NCI-H146 treated with DMSO at 0.1 percent for 48 hours (cell line): Measurements from ENCODE around the gene LIN7A.
"Not testable (repeated sequence)": the region's sequence is repeated elsewhere in the genome, so short reads cannot be mapped to it uniquely, and the experiment has no call there.

Experiments
- DNase-seq: peaks from one replicate; lab custom pipeline; 2025; ENCODE audit not compliant: unreplicated experiment; lab: John Stamatoyannopoulos, UW

The LIN7A gene

DNA sequence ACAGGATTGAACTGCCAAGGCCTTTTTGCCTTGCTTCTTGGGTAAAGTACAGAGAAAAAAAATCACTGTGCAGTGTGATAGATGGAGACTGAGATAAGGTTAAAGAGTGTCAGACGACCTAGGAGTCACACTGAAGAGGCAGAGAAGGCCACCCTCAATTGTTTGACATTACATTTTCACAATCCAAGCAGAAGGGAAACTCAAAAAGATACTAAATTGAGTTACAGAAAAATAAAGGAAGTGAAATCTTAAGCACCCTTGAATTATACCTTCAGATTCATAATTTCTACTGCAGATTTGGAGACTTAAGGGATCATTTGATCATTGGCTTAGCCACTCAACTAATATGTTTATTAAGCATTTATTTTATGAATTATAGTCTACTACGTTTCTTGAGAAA is 123.9 kb downstream of the LIN7A start:
- no peak for DNase-seq

DNA sequence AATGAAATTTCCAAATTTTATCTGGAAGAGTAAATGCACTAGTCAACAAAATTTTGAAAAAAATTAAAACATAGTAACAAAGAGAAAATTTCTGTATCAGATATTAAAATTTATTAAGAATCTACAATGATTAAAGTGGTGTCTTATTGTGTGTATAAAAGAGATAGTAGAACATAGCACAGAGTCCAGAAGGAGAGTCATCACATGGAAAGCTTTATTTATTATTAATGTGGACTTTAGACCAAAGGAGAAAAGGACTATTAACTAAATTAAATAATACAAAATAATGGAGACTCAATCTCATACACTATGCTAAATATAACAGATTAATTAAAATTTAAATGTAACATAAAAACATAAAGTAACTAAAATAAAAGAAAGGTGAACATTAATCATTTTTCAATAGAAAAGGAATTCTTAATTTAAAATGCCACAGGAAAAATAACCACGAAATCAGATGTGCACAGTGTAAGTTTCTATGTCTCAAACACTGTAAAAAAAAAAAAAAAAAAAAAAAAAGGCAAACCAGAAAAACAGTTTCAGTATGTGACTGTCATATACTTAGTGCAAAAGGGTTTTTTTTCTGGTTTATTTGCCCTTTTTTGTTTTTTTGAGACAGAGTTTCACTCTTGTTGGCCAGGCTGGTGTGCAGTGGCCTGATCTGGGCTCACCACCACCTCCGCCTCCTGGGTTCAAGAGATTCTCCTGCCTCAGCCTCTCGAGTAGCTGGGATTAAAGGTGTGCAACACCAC is 125.6 kb downstream of the LIN7A start:
- DNase-seq, result no peak

DNA sequence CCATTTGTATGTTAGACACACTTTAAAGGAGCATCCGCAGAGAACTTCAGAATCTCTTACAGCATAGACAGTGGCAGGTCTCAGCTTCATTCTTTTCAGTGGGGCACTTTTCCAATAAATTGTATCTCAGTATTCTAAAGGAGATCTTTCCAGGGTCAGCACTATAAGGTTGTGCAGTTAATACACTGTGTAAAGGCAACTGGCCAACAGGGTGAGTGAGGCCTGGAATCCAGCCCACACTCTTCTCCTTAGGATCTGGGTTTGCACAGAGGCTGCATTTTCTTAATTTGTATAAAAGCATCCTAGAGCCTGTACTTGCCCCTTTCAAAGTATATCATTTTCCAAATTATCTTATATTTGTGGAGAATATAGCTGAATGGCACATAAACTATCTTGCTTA is 126.9 kb downstream of the LIN7A start:
- no peak for DNase-seq

DNA sequence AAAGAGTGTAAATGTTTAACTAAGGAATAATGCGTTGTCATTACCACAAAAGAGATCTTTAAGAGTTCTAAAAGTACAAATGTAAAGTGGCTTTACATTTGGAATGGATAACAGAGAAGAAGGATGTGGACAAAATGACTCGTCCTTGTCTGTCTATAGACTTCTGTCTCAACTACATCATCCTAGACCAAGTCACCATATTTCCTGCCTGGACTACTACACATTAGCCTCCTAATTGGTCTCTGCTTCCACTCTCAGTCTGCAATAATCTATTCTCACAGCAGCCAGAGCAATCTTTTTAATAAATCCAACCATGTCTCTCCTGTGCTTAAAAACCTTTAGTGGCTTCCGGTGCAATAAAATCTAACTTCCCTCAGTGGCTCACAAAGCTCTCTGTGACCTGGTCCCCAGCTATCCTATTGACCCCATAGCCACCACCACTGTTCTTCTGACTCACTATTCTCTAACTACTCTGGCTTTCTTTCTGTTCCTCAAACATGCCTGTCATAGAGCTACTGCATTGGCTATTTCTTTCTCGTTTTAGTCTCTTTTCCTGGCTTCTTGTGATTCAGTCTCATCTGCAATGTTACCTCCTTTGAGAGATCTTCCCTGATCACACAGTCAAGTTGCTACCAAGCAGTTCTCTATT is 130.0 kb downstream of the LIN7A start:
- no peak for DNase-seq

DNA sequence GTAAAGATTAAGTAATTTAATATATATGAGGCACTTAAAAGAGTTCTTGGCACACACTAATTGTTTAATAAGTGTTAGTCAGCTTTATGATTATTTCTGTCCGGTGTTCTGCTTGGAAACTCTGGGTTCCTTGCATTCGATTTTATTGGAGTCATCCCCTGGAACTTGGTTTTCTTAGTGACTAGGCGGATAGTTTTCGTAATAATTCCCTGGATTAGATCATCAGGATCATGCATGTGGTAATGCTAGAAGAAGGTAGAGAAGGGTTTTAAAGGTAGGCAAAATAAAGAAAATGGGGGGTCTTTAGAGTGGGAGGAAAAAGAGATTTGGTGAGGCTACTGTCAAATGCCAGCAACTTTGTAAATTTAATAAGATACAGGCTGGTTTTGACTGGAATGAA is 132.6 kb downstream of the LIN7A start:
- DNase-seq, result no peak

- DNase-seq, result no peak
Observed at GRCh38 chr12:80802652-80803400, 134.9 kb downstream of the LIN7A start.

DNA sequence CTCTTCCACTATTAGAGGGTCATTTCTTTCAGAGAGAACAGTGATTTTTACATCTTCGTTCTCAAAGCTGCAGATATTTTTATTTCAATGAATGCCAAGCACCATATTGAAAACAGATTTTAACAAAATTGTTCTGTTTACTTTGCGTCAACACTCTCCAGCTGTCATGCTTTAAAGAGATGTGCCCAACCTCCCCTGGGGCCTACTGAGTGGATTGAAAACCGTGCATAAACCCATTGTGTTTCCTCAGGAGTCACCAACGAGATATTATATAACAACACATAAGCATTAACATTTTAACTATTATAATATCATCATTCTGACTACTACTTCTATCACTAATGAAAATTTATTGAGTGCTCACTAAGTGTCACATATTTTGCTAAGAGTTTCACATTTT is 139.5 kb downstream of the LIN7A start:
- no peak for DNase-seq

DNA sequence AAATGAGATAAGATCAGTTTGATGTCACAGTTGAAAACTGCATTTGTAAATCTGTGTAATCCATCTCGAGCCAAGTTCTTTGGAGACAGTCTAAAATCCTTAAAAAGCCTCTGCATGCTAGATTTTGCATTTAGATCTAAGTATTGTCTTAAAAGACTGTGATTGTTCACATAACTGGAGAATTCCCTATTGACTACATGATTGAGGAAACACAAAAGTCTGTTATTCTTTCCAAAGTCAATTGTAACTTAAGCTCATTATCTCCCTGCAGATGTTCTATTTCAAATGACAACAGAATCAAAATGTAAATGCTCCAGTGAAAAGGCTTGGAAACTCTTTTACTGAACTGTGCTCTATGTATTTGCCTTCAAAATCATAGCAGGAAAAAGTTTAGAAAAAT is 143.2 kb downstream of the LIN7A start:
- DNase-seq, result no peak

DNA sequence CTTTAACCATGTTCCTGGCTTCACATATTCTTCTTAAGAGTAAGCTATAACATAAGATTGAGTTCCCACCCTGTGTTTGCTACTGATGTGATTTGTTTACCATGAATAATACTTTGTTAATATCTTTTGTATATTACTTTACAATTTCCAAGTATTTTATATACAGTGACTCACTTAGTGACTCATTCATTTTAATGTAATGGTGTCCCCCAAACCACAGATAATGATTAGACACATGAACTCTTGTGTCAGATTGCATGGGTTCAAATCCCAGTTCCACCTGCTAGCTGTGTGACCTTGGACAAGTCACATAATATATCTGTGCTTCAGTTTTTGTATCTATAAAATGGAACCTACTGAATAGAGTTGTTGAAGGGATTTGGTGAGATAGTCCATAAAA is 144.9 kb downstream of the LIN7A start:
- DNase-seq, result no peak

DNA sequence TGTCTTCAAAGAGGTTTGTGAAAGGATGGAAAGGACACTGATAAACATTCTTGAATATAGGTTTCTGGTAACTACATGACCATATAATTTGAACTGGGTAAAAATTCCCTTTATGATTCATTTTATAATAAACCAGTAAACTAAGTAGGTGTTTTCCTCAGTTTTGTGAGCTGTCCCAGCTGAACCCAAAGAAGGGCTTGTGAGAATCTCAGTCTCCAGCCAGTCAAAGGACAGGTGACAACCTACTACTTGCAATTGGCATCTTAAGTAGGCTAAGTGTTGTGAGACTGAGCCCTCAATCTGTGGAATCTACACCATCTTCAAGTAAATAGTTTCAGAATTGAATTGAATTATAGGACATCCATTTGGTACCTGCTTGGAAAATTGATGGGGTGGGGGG is 145.9 kb downstream of the LIN7A start:
- no peak for DNase-seq

DNA sequence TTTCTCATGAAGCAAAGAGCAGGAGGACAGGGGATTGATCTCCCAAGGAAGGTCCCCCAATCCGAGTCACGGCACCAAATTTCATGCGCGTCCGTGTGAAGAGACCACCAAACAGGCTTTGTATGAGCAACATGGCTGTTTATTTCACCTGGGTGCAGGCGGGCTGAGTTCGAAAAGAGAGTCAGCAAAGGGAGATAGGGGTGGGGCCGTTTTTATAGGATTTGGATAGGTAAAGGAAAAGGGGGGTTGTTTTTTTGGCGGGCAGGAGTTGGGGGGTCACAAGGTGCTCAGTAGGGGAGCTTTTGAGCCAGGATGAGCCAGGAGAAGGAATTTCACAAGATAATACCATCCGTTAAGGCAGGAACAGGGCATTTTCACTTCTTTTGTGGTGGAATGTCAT is 149.3 kb downstream of the LIN7A start:
- not testable (repeated sequence) for DNase-seq

- not testable (repeated sequence) for DNase-seq
Observed at GRCh38 chr12:80782963-80783470, 154.7 kb downstream of the LIN7A start.

- peak; percentile 44 for DNase-seq
Observed at GRCh38 chr12:80781313-80781712, 156.4 kb downstream of the LIN7A start.

GRCh38 chr12:80780746-80781145 is 157.0 kb downstream of the LIN7A start:
- no peak for DNase-seq

GRCh38 chr12:80778005-80778541 is 159.7 kb downstream of the LIN7A start:
- DNase-seq, result peak; percentile 74

- DNase-seq, result no peak
Observed at GRCh38 chr12:80777587-80777986, 160.1 kb downstream of the LIN7A start.

DNA sequence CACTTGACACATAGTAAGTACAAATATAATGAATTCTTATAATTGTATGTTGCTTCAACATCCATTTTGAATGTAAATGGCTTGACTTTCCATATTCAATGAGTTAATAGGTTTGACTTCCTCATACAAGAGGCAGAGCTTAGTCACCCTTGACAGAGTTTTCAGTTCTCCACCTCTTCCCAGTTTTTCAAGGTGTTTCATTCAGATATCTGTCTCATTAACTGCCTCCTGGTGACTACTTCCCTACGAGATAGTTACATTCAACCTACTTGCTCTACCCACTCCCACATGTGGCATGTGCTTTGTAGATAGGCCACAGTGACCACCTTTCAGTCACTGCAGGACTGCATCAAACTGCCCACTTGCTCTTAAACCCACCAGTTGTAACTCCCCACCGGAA is 161.0 kb downstream of the LIN7A start:
- no peak for DNase-seq

GRCh38 chr12:80770958-80771357 is 166.8 kb downstream of the LIN7A start:
- DNase-seq, result no peak

DNA sequence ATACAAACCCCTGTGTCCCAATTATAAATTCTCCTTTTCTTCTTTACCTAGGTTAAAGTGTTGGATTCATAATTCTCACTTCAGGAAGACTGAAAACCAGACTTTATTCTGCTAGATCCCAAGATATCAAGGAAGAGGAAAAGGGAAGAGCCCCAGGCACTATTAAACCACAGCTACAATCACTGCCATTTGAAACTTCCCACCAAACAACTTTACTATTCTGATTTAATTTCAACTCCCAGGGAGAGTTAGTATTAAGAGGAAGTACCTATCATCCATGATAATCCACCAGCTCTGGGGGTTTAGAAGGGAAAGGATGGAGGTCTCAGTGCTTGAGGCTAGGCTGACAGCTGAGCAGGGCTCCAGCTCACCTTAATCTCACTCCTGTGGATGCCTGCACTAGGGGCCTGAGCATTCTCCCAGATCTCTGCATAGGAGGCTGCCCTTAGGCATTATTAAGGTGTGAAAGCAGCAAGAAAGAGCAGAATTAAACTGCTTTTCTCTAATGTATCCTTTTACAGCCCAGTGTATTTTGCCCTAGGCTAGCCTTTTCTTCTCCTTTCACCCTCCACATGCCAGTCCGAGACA is 168.1 kb downstream of the LIN7A start:
- no peak for DNase-seq

DNA sequence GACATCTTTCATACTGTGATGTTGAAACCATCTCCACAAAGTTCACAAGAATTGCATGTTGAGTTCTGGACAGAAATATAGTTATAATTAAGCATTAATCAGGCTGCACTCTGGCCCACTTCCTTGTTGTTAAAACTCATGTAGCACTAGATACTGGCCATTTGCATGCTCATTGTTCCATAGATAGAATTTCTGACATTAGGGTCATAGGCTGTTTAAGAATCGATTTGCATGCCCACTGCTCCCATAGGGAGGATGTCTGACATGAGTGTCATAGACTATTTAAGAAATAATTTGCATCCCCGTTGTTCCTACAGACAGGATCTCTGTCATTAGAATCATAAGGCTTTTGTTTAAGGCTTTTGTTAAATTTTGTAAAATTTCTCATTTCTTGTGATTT is 170.8 kb downstream of the LIN7A start:
- no peak for DNase-seq

- no peak for DNase-seq
Observed at GRCh38 chr12:80766210-80766609, 171.5 kb downstream of the LIN7A start.
